ENCODE results near the gene DENND1A. TPM values are rescaled to one million over a fixed set of nuclear protein-coding genes. Genes with fewer than 3 reads are reported as not detected.

DENND1A gene
- total RNA-seq, 2 donors from 2014 or later, result 18.9 to 26.8 TPM

GRCh38 chr9:123960965-123961364 lies 31.0 kb upstream of the DENND1A start:
- H3K27me3 ChIP-seq (replicated peaks; ENCODE audit: insufficient read depth), result no peaks in the 10 kb centered on the region
- intact Hi-C loops (cut with DNase I), result no loop called here

DNA sequence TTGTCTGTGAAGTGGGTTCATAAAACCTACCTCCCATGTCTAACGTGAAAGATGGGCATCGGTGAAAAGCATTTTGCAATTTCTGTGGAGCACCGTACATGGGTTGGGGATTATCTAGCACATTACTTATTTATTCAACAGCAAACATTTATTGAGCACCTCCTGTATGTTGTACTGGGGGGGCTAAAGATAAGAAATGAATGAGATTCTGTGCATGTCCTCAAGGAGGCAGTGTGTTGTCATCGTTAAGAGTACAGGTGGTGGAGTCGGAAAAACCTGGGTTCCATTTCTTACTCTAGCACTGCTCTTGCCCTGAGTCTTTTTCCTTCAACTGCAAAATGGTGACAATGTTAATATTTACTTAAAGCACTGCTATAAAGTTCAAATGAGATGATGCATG lies 30.4 kb upstream of the DENND1A start:
- Histone ChIP-seq H3K27me3 (replicated peaks; ENCODE audit: insufficient read depth) (no peaks in the 10 kb centered on the region), H3K36me3 (no peaks in the 10 kb centered on the region)
- WGBS, result 87% methylated on average over 5 of the region's 5 CpGs

More at GRCh38 chr9:123960965-123961364, 31.0 kb upstream of the DENND1A start:
- H3K27ac ChIP-seq, result no peak overlapping the region
- DNase-seq (ENCODE audit: low spot score), result no peak
- H3K4me3 ChIP-seq, result no peak overlapping the region
- no peaks in the 10 kb centered on the region for H3K36me3 ChIP-seq
- no peaks in the 10 kb centered on the region for H3K9me3 ChIP-seq
- H3K4me1 ChIP-seq (replicated peaks), result no peaks in the 10 kb centered on the region
- TF ChIP-seq POLR2AphosphoS5 (IDR thresholded peaks at IDR 0.05) (no peak), POLR2A (IDR thresholded peaks at IDR 0.05) (no peak)
- TF ChIP-seq, protein P1, sequence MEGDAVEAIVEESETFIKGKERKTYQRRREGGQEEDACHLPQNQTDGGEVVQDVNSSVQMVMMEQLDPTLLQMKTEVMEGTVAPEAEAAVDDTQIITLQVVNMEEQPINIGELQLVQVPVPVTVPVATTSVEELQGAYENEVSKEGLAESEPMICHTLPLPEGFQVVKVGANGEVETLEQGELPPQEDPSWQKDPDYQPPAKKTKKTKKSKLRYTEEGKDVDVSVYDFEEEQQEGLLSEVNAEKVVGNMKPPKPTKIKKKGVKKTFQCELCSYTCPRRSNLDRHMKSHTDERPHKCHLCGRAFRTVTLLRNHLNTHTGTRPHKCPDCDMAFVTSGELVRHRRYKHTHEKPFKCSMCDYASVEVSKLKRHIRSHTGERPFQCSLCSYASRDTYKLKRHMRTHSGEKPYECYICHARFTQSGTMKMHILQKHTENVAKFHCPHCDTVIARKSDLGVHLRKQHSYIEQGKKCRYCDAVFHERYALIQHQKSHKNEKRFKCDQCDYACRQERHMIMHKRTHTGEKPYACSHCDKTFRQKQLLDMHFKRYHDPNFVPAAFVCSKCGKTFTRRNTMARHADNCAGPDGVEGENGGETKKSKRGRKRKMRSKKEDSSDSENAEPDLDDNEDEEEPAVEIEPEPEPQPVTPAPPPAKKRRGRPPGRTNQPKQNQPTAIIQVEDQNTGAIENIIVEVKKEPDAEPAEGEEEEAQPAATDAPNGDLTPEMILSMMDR (IDR thresholded peaks at IDR 0.05), result no peak
- WGBS, result 54% methylated on average over 6 of the region's 6 CpGs

DNA sequence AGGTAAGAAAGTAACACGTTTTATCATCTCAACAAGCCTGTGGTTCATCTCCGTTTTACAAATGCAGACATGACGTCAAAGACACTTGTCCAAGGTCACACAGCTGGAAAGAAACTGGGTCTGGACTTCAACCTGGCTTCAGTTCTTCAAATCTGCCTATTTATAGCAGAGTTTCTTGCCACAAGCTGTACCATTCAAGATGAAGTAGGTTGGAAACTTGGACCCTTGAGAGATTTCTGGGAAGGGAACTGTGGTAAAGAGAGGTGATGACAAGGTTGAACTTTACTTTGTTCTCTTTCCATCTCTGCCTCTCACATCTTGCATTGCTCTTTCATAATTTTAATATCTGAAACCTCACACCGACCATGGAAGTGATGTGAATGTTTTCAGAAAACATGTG lies 29.9 kb upstream of the DENND1A start:
- H3K36me3 ChIP-seq, result no peaks in the 10 kb centered on the region
- no peak overlapping the region for H3K4me3 ChIP-seq
- intact Hi-C loops (cut with DNase I), result no loop called here
- no peaks in the 10 kb centered on the region for H3K27me3 ChIP-seq (replicated peaks; ENCODE audit: insufficient read depth)
- TF ChIP-seq POLR2A (IDR thresholded peaks at IDR 0.05) (no peak), POLR2AphosphoS5 (IDR thresholded peaks at IDR 0.05) (no peak)
- TF ChIP-seq, protein P1 (IDR thresholded peaks at IDR 0.05), result no peak
- no peaks in the 10 kb centered on the region for H3K4me1 ChIP-seq (replicated peaks)
- H3K9me3 ChIP-seq, result no peaks in the 10 kb centered on the region
- no peak for DNase-seq (ENCODE audit: low spot score)
- WGBS, result 91% methylated on average over 4 of the region's 4 CpGs
- no peak overlapping the region for H3K27ac ChIP-seq

More for the DNA sequence above, 30.4 kb upstream of the DENND1A start:
- Histone ChIP-seq H3K4me1 (replicated peaks) (no peaks in the 10 kb centered on the region), H3K27ac (no peak overlapping the region), H3K9me3 (no peaks in the 10 kb centered on the region), H3K4me3 (no peak overlapping the region)
- intact Hi-C loops (cut with DNase I), result no loop called here
- no peak for DNase-seq (ENCODE audit: low spot score)
- TF ChIP-seq, protein P1 (IDR thresholded peaks at IDR 0.05), result no peak
- no peak for TF ChIP-seq POLR2AphosphoS5 (IDR thresholded peaks at IDR 0.05)
- TF ChIP-seq POLR2A (IDR thresholded peaks at IDR 0.05), result no peak

DNA sequence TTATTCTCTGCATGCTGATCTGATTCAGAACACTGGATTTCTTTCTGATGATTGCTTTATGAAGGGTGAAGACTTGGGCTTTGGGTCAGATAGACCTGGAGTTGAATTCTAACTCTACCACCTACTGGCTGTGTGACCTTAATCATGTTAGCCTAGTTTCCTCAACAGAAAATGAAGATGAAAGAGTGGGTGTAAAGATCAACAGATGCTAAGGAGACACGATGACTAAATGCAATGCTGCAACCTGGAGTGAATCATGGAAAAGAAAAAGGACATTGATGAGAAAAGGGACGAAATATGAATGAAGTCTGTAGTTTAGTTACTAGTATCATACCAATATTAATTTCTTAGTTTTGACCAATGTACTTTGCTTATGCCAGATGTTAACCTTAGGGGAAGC lies 27.8 kb upstream of the DENND1A start:
- Histone ChIP-seq H3K9me3 (no peaks in the 10 kb centered on the region), H3K4me1 (replicated peaks) (no peaks in the 10 kb centered on the region), H3K27me3 (replicated peaks; ENCODE audit: insufficient read depth) (no peaks in the 10 kb centered on the region), H3K27ac (no peak overlapping the region), H3K36me3 (no peaks in the 10 kb centered on the region), H3K4me3 (no peak overlapping the region)
- TF ChIP-seq, protein P1 (IDR thresholded peaks at IDR 0.05), result no peak
- TF ChIP-seq POLR2A (IDR thresholded peaks at IDR 0.05) (no peak), POLR2AphosphoS5 (IDR thresholded peaks at IDR 0.05) (no peak)
- intact Hi-C loops (cut with DNase I), result no loop called here
- DNase-seq (ENCODE audit: low spot score), result no peak
- WGBS, result 82% methylated on average over 2 of the region's 2 CpGs

GRCh38 chr9:123957168-123957721 lies 27.3 kb upstream of the DENND1A start:
- Histone ChIP-seq H3K27me3 (replicated peaks; ENCODE audit: insufficient read depth) (no peaks in the 10 kb centered on the region), H3K4me3 (no peak overlapping the region)
- WGBS, result 76% methylated on average over 6 of the region's 6 CpGs

More at GRCh38 chr9:123957168-123957721, 27.3 kb upstream of the DENND1A start:
- Histone ChIP-seq H3K4me1 (replicated peaks) (no peaks in the 10 kb centered on the region), H3K27ac (no peak overlapping the region), H3K36me3 (no peaks in the 10 kb centered on the region), H3K9me3 (no peaks in the 10 kb centered on the region)
- DNase-seq (ENCODE audit: low spot score), result no peak
- intact Hi-C loops (cut with DNase I), result no loop called here
- TF ChIP-seq POLR2AphosphoS5 (IDR thresholded peaks at IDR 0.05) (no peak), POLR2A (IDR thresholded peaks at IDR 0.05) (no peak)
- TF ChIP-seq, protein P1 (IDR thresholded peaks at IDR 0.05), result no peak
